SJSA1 (cell line): ENCODE results near the gene TBCK. TPM values are rescaled to one million over a fixed set of nuclear protein-coding genes. Genes with fewer than 3 reads are reported as not detected.
"Not testable (repeated sequence)": the region's sequence is repeated elsewhere in the genome, so short reads cannot be mapped to it uniquely, and the experiment has no call there.

Experiments
- DNase-seq, 2 experiments: peaks; one replicate each; pipeline ENCODE4 v3.0.0-alpha.2; 2015 to 2020; ENCODE audit warnings: low spot score in 2 of 2, low read depth in 1 of 2
- H3K27ac ChIP-seq: fragments of 250-450 bp; sonication (Bioruptor Pico); 2 replicates; pipeline ENCODE4 v1.5.1; 2020; ENCODE audit warnings: mild to moderate bottlenecking, moderate library complexity
- H3K27me3 ChIP-seq: fragments of 250-450 bp; sonication (Bioruptor Pico); replicated peaks from 2 replicates; pipeline ENCODE4 v1.5.1; 2020; ENCODE audit warnings: mild to moderate bottlenecking, moderate library complexity
- H3K36me3 ChIP-seq: fragments of 250-450 bp; sonication (Bioruptor Pico); 2 replicates; pipeline ENCODE4 v1.5.1; 2020; ENCODE audit warnings: mild to moderate bottlenecking
- H3K4me1 ChIP-seq: fragments of 250-450 bp; sonication (Bioruptor Pico); replicated peaks from 2 replicates; pipeline ENCODE4 v1.6.1; 2021; ENCODE audit warnings: mild to moderate bottlenecking
- H3K4me3 ChIP-seq: fragments of 250-450 bp; sonication (Bioruptor Pico); 2 replicates; pipeline ENCODE4 v1.5.1; 2020; ENCODE audit warnings: mild to moderate bottlenecking
- H3K9me3 ChIP-seq: fragments of 250-450 bp; sonication (Bioruptor Pico); replicated peaks from 2 replicates; pipeline ENCODE4 v1.5.1; 2020; ENCODE audit warnings: mild to moderate bottlenecking
- total RNA-seq: library from RNA; depleted of rRNA; stranded (reverse); fragments of >200 nt; shearing (Covaris generic); gene quantifications from 2 replicates; pipeline ENCODE4 v1.2.3, GENCODE V29; 2014

Gene TBCK
- total RNA-seq, 1 experiment from 2014 or later = 22.3 TPM

DNA sequence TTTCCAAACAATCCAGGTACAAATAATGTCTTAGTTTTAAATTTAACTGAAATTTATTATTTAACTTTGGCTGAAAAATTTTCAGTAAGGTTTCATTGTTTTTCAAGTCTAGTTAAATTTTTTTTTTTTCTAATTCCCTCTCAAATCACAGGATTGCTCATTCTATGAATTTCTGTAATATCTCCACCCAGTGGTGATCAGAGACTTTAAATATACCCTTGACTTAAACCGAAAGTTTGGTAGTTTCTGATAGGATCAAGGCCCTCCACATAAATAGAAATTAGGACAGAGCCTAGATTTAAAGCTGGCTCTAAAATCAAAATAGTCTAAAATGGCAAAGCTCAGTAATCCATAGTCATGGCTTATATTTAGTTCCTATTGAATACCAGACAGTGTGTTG lies 175.4 kb downstream of the TBCK start:
- Histone ChIP-seq H3K4me3 (no peak overlapping the region), H3K27me3 (no peaks in the 10 kb centered on the region)
- DNase-seq = no peak

DNA sequence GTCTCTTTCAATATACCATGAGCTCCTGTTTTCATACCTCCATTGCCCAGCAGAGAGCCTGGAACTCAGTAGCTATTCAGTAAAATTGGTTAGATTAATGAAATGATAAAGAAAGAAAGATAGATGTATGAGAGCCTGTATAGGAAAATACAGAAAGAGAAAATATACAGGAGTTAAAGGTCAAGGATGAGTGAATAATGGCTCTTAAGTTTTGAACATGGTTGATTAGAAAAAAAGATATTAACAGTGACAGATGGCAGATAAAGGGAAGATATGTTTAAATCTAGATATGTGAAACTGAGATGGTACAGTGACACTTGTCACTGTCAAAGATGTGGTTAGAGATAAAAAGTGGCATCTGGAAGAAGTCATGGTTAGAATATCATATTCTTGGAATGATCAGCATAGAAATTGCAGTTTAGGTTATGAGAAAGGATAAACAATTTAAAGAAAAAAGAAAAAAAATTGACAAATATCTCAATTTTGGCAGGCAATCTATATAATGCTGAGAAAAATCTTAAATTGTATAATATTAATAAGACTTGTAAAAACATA lies 179.2 kb downstream of the TBCK start:
- Histone ChIP-seq H3K27ac (no peak overlapping the region), H3K36me3 (no peaks in the 10 kb centered on the region), H3K4me3 (no peak overlapping the region), H3K9me3 (no peaks in the 10 kb centered on the region), H3K27me3 (no peaks in the 10 kb centered on the region), H3K4me1 (no peaks in the 10 kb centered on the region)
- DNase-seq = no peak

More for the DNA sequence above, 175.4 kb downstream of the TBCK start:
- no peaks in the 10 kb centered on the region for H3K36me3 ChIP-seq
- no peaks in the 10 kb centered on the region for H3K9me3 ChIP-seq
- H3K27ac ChIP-seq = no peak overlapping the region
- no peaks in the 10 kb centered on the region for H3K4me1 ChIP-seq

DNA sequence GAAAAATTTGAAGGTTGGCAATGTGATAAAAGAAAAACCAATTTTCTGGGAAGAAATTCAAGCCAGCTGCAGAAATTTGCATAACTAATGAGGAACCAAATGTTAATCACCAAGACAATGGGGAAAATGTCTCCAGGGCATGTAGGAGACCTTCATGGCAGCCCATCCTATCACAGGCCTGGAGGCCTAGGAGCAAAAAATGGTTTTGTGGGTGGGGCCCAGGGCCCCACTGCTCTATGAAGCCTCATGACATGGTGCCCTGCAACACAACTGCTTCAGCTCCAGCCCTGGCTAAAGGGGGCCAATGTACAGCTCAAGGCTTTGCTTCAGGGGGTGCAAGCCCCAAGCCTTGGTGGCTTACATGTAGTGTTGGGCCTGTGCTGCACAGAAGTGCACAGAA lies 184.0 kb downstream of the TBCK start:
- Histone ChIP-seq H3K4me3 (no peak overlapping the region), H3K27ac (no peak overlapping the region), H3K36me3 (no peaks in the 10 kb centered on the region), H3K9me3 (no peaks in the 10 kb centered on the region), H3K4me1 (no peaks in the 10 kb centered on the region), H3K27me3 (no peaks in the 10 kb centered on the region)
- DNase-seq = no peak

DNA sequence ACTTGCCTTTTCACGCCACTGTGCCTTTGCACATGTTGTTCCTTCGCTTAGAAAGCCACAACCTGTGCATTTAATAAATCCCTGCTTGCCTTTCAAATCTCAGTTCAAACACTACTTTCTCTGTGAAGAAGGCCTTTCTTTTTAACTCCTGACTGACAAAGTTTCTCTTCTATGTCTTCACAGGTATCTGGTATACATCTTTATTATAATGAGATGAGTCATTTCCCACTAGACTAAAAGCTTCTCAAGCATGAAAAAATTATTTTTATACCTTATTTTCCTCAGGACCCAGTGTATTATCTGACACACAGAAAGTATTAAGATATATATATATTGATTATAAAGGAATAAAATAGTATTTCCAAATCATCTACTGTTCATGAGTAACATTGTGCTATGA lies 189.9 kb downstream of the TBCK start:
- H3K4me3 ChIP-seq = no peak overlapping the region
- no peaks in the 10 kb centered on the region for H3K4me1 ChIP-seq
- no peak for DNase-seq
- no peak overlapping the region for H3K27ac ChIP-seq
- H3K27me3 ChIP-seq = no peaks in the 10 kb centered on the region
- H3K9me3 ChIP-seq = no peaks in the 10 kb centered on the region
- H3K36me3 ChIP-seq = no peaks in the 10 kb centered on the region

DNA sequence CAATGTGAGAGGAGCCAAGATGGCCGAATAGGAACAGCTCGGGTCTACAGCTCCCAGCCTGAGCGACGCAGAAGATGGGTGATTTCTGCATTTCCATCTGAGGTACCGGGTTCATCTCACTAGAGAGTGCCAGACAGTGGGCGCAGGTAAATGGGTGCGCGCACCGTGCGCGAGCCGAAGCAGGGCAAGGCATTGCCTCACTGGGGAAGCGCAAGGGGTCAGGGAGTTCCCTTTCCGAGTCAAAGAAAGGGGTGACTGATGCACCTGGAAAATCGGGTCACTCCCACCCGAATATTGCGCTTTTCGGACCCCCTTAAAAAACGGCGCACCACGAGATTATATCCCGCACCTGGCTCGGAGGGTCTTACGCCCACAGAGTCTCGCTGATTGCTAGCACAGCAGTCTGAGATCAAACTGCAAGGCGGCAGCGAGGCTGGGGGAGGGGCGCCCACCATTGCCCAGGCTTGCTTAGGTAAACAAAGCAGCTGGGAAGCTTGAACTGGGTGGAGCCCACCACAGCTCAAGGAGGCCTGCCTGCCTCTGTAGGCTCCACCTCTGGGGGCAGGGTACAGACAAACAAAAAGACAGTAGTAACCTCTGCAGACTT lies 196.0 kb downstream of the TBCK start:
- H3K4me1 ChIP-seq, DNase-seq, H3K27me3 ChIP-seq, H3K9me3 ChIP-seq, H3K4me3 ChIP-seq, H3K27ac ChIP-seq, H3K36me3 ChIP-seq: not testable (repeated sequence)

DNA sequence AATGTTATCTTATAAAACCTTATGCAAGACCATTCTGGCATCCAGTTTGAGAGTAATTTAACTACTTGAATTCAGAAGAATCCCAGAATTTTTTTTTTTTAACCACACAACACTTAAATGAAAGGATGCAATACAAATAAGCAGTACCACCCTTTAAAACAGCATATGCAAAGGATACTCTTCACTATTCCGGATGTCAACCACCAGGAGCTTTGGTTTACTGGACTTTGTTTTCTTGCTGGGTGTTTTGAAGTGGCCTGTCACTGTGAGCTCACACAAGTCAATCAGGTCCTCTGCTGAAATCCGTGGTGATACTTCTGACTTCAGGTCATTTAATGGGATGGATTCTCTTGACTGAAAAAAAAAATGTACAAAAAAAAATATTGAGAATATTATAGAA lies 200.0 kb downstream of the TBCK start:
- Histone ChIP-seq H3K4me1 (no peaks in the 10 kb centered on the region), H3K27me3 (no peaks in the 10 kb centered on the region), H3K27ac (no peak overlapping the region), H3K36me3 (no peaks in the 10 kb centered on the region), H3K4me3 (no peak overlapping the region), H3K9me3 (no peaks in the 10 kb centered on the region)
- no peak for DNase-seq

DNA sequence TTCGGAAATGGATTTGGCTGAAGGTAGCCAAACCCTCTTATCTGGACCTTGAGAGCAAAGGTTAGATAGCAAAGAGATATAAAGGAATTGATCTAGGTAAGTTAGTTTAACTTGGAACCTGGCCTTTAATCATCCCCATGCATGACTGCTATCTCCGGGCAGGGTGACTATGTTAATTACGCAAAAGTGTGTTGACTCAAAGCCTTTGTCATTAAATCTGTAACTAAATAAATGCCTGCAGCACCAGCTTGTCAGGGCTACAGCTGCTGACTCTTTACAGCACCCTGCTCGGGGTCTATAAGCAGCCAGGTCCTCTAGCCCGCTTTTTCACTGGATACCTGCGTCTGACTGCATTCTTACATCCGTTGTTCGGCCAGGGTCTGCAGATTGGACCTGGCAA lies 201.7 kb downstream of the TBCK start:
- no peak overlapping the region for H3K4me3 ChIP-seq

DNA sequence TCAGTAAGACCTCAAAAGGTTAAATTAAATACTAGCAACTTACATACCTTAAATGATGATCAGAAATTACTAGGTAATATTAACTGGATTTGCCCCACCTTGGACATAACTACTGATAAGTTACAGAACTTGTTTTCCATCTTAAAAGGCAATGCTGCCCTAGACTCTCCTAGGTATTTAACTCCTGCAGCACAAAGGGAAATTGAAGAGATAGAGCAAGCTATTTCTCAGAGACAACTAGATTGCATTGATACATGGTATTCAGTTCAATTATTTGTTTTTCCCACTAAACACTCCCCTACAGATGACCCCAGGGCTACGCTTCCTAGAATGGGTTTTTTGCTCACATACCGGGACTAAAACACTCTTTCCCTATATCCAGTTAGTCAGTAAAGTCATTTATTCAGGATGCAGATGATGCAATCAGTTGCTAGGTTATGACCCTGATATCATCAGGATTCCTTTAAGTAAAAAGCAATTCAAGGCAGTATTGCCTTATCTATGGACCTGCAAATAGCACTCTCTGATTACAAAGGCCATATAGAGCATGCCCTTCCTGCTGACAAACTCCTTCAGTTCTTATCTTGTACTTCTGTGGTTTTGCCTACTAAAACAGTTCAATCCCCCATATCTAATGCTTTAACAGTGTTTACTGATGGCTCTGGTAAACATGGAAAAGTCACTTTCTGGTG lies 204.1 kb downstream of the TBCK start:
- not testable (repeated sequence) for H3K27me3 ChIP-seq, H3K36me3 ChIP-seq, H3K4me3 ChIP-seq, H3K4me1 ChIP-seq, H3K27ac ChIP-seq, DNase-seq, H3K9me3 ChIP-seq

More for the DNA sequence above, 201.7 kb downstream of the TBCK start:
- DNase-seq = no peak
- H3K36me3 ChIP-seq = no peaks in the 10 kb centered on the region
- no peak overlapping the region for H3K27ac ChIP-seq
- H3K27me3 ChIP-seq = no peaks in the 10 kb centered on the region
- H3K4me1 ChIP-seq = no peaks in the 10 kb centered on the region
- no peaks in the 10 kb centered on the region for H3K9me3 ChIP-seq

DNA sequence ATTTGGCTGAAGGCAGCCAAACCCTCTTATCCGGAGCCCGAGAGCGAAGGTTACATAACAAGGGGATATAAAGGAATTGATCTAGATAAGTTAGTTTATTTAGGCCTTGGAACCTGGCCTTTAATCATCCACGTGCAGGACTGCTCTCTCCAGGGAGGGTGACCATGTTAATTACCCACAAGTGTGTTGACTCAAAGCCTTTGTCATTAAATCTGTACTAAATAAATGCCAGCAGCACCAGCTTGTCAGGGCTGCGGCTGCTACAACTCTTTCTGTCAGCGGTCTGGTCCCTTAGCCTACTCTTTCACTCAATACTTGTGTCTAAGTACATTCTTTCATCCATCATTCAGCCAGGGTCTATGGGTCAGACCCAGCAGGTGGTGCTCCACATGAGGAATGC lies 206.1 kb downstream of the TBCK start:
- DNase-seq = no peak
- no peaks in the 10 kb centered on the region for H3K4me1 ChIP-seq
- H3K36me3 ChIP-seq = no peaks in the 10 kb centered on the region
- no peaks in the 10 kb centered on the region; the same call in 1 of the 2 replicates for H3K27me3 ChIP-seq
- no peak overlapping the region for H3K27ac ChIP-seq
- no peaks in the 10 kb centered on the region for H3K9me3 ChIP-seq
- no peak overlapping the region for H3K4me3 ChIP-seq

DNA sequence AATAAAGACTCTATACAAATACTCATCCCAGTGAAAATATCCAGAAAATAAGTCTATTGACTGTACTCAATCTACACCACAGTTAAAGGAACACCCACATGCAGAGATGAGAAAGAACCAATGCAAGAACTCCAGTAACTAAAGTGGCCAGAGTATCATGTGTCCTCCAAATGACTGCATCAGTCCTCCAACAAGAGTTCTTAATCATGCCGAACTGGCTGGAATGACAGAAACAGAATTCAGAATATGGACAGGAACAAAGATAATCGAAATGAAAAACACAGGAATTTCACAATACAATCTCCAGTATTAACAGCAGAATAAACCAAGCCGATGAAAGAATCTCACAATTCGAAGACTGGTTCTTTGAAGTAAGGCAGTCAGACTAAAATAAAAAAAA lies 210.3 kb downstream of the TBCK start:
- Histone ChIP-seq H3K4me1 (no peaks in the 10 kb centered on the region), H3K27me3 (no peaks in the 10 kb centered on the region; the same call in 1 of the 2 replicates), H3K9me3 (no peaks in the 10 kb centered on the region), H3K4me3 (no peak overlapping the region), H3K36me3 (no peaks in the 10 kb centered on the region), H3K27ac (no peak overlapping the region)
- DNase-seq = no peak

DNA sequence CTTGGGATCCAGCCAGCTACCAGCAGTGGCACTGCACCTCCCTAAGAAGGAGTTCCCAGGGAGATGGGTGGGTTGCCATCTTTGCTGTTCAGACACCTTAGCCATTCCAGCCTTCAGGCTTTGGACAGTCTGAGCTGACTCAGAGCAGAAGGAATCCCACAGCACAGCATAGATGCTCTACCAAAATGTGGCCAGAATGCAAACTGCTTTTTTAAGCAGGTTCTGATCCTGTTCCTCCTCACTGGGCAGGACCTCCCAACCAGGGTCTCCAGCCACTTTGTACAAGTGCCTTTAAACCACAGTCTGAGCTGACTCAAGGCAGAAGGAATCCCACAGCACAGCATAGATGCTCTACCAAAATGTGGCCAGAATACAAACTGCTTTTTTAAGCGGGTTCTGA lies 211.7 kb downstream of the TBCK start:
- H3K4me3 ChIP-seq = no peak overlapping the region
- no peaks in the 10 kb centered on the region; the same call in 1 of the 2 replicates for H3K27me3 ChIP-seq
- H3K36me3 ChIP-seq = no peaks in the 10 kb centered on the region
- no peak for DNase-seq
- no peaks in the 10 kb centered on the region for H3K9me3 ChIP-seq
- no peak overlapping the region for H3K27ac ChIP-seq
- no peaks in the 10 kb centered on the region for H3K4me1 ChIP-seq

DNA sequence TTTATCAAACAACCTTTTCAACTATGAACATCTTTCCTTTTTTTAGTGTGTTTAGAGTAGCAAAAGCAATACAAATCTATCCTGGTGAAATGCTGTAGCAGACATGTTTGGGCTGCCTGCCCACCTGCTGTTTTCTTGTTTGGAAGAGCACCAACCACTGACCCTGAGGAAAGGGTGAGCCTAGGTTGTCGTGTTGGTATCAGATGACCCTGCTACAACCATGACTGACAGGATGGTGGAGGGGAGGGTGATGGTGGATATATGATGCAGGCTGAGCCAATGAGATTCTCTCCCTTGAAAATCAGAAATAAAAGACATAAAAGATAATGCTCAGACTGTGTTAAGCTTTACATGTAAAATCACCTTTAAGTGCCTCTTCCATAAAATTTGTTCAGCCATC lies 219.6 kb downstream of the TBCK start:
- Histone ChIP-seq H3K9me3 (no peaks in the 10 kb centered on the region), H3K27ac (no peak overlapping the region), H3K36me3 (no peaks in the 10 kb centered on the region; the same call in 1 of the 2 replicates), H3K4me3 (no peak overlapping the region), H3K27me3 (no peaks in the 10 kb centered on the region), H3K4me1 (no peaks in the 10 kb centered on the region)
- no peak for DNase-seq

DNA sequence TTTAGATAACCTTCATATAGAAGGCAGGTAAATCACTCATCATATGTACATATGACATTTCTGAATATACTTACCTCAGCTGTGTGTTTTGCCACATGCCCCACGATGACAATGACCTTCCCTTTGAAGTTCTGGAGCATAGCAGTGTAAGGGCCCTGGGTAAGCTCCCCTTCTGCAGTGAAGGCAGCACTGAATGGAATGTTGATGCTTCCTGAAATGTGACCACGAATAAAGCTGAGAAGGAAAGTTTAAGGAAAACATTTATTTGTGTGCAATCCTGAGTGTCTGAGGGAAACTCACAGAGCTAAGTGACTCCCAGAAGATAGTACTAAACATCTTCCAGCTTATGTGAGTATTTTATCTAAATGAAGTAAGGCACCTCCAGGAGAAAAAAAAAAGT lies 220.6 kb downstream of the TBCK start:
- Histone ChIP-seq H3K27me3 (no peaks in the 10 kb centered on the region), H3K36me3 (no peaks in the 10 kb centered on the region; the same call in none of the 2 replicates), H3K9me3 (no peaks in the 10 kb centered on the region), H3K4me3 (no peak overlapping the region), H3K27ac (no peak overlapping the region), H3K4me1 (no peaks in the 10 kb centered on the region)
- DNase-seq = no peak

DNA sequence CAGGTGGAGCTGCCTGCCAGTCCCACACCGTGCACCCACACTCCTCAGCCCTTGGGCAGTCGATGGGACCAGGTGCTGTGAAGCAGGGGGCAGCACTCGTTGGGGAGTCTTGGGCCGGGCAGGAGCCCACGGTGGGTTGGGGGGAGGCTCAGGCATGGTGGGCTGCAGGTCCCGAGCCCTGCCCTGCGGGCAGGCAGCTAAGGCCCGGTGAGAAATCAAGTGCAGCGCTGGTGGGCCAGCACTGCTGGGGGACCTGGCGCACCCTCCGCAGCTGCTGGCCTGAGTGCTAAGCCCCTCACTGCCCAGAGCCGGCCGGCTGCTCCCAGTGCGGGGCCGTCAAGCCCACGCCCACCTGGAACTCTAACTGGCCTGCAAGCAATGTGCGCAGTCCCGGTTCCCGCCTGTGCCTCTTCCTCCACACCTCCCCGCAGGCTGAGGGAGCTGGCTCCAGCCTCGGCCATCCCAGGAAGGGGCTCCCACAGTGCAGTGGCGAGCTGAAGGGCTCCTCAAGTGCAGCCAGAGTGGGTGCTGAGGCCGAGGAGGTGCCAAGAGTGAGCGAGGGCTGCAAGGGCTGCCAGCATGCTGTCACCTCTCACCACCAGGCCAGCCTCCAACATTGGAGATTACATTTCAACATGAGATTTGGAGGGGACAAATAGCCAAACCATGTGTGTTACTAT lies 223.5 kb downstream of the TBCK start:
- Histone ChIP-seq H3K27me3 (no peaks in the 10 kb centered on the region), H3K4me3 (no peak overlapping the region), H3K27ac (no peak overlapping the region), H3K9me3 (no peaks in the 10 kb centered on the region; the same call in 1 of the 2 replicates), H3K4me1 (no peaks in the 10 kb centered on the region), H3K36me3 (no peaks in the 10 kb centered on the region; the same call in none of the 2 replicates)
- no peak for DNase-seq
